IgD-negative memory B cell (primary cell): ENCODE measurements around the gene RER1. TPM values are rescaled to one million over a fixed set of nuclear protein-coding genes. Genes with fewer than 3 reads are reported as not detected.

Experiments used
- H3K27ac Mint-ChIP-seq, 3 donors: one replicate each; pipeline ENCODE4 v1.8.0; 2020 to 2022; ENCODE audit warnings: mild to moderate bottlenecking in 3 of 3, mixed read lengths in 3 of 3, moderate library complexity in 1 of 3
- H3K27me3 Mint-ChIP-seq: one replicate; pipeline ENCODE4 v1.8.0; 2021; ENCODE audit warnings: mixed read lengths
- H3K36me3 Mint-ChIP-seq: one replicate; pipeline ENCODE4 v1.8.0; 2020; ENCODE audit warnings: mild to moderate bottlenecking, mixed read lengths
- H3K4me1 Mint-ChIP-seq, 3 donors: one replicate each; pipeline ENCODE4 v1.8.0; 2020 to 2022; ENCODE audit warnings: mixed read lengths in 3 of 3, mild to moderate bottlenecking in 1 of 3
- H3K4me3 Mint-ChIP-seq, 4 donors: one replicate each; pipeline ENCODE4 v1.8.0; 2020 to 2022; ENCODE audit warnings: mild to moderate bottlenecking in 4 of 4, mixed read lengths in 4 of 4, moderate library complexity in 3 of 4
- H3K9me3 Mint-ChIP-seq, 3 donors: one replicate each; pipeline ENCODE4 v1.8.0; 2020 to 2021; ENCODE audit warnings: mixed read lengths in 3 of 3, mild to moderate bottlenecking in 1 of 3
- polyA plus RNA-seq: library from polyadenylated mRNA; unstranded; fragments of 300-500 nt; fragmentation: Illumina TruSeq; gene quantifications from one replicate; pipeline ENCODE4 v1.2.3, GENCODE V29; 2021

RER1 gene
- polyA plus RNA-seq, 1 donor from 2014 or later = 141 TPM

DNA sequence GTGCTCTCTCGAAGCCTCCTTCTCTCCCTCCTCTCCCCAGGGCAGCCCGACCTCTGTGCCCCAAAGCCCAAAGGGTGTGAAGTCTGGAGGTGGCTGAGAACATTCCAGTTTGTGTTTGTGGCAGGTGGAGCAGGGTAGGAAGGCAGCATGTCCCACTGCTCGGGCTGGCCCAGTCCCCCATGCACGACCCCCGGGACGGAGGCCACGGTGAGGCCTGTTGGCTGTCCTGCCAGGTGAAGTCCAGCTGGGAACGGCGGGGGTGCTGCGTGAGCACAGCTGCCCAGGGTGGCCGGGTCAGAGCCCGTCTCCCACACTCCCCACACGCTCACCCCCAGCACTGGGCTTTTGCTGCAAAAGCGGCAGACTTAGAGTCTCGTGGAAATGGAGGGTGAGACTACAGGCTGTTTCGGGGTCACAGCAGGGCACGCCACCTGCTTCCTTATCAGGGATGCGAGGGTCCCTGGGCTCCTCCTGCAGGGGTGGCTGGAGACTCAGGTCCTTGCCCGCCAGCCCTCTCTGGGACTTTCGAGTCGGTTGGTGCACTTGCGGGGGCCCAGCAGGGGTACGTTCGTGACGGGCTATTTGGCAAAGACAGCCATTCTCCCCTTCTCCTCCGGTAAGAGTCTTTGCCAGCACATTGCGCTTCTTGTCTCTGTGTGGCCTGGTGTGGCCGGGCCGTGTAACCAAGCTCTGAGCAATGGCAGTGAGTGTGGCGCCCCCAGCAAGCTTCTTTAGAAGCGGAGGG, 40.6 kb upstream of the RER1 start:
- Mint-ChIP-seq H3K4me3 (no peak overlapping the region), H3K27me3 (no peaks in the 10 kb centered on the region), H3K36me3 (no peaks in the 10 kb centered on the region), H3K9me3 (no peaks in the 10 kb centered on the region), H3K27ac (no peak overlapping the region), H3K4me1 (peaks cover 0 to 2% (median 0%) of the 10 kb centered on the region in 3 donors)

DNA sequence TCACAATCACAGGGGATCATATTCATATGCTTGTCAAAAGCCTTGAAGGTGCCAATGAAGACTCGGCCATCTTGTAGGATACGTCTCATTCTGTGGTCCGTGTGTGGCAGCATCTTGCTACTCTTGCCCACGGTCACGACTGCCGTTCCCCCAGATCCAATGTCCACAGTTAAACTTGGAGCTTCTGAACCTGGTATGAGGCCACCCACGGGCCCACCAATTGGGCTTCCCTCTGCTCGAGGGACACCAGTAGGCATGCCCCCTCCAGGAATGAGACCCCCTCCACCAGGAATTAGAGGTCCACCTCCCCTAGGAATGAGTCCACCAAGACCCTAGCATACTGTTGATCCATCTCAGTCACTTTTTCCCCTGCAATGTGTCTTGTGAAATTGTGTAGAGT, 39.9 kb upstream of the RER1 start:
- Mint-ChIP-seq H3K4me3 (no peak overlapping the region), H3K27ac (no peak overlapping the region), H3K9me3 (no peaks in the 10 kb centered on the region), H3K27me3 (no peaks in the 10 kb centered on the region), H3K36me3 (no peaks in the 10 kb centered on the region), H3K4me1 (peaks cover 0 to 2% (median 0%) of the 10 kb centered on the region in 3 donors)

DNA sequence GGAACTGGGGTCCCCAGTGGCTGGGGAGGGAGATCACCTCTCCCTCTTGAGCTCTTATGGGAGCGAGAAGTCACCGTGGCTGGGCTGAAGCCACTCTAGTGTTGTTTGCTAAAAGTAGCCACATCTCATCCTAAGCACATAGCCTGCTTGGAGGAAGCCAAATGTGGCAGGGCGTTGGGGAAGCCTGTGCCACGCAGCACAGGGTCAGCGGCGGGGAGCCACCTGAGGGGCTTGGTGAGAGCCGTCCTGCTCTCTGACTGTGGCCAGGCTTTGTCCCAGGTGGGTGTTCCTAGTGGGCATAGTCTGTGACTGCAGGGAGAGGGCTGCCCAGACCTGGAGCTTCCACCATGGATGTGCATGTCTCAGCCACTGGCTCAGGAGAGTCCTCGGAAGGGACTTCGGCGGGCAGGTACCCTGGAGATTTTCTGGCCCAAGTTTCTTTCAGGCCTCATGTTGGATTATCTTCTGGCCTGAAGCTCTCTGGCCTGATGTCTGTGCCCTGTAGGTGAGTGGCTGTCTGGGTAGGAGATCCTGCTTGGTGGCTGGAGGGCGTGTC, 39.2 kb upstream of the RER1 start:
- no peaks in the 10 kb centered on the region for H3K36me3 Mint-ChIP-seq
- H3K27ac Mint-ChIP-seq = peak overlapping the region in 1 of 3 donors; percentile 43
- no peak overlapping the region for H3K4me3 Mint-ChIP-seq
- H3K4me1 Mint-ChIP-seq = peaks cover 0 to 2% (median 0%) of the 10 kb centered on the region in 3 donors
- H3K9me3 Mint-ChIP-seq = no peaks in the 10 kb centered on the region
- no peaks in the 10 kb centered on the region for H3K27me3 Mint-ChIP-seq

DNA sequence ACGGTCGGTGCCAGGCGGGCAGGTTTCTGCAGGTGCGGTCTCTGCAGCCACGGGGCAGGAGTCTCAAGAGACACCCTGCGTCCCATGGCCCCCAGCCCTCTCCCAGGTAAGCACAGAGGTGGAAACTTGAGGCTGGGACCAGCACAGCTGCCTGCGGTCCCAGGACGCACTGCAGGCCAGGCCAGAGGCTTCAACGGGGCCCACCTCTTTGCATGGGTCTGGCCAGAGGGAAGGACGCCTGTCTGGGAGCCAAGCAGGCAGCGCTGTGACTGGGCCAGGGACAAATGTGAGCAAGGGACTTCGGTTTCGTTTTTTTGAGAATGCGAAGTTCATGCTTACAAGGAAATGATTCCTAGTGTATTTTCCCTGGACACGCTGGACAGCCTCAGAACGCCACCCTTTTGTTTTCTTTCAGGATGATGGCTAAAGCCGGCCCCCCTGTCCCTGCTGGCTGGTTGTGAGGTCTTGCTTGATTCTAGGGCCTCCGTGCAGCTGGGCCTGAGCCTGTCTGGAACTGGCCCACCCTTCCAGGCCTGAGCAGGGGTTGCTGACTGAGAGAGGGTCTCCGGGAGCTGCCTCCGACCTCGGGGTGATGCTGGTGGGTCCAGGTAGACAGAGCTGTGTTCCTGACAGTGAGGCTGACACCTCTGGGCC, 38.6 kb upstream of the RER1 start:
- Mint-ChIP-seq H3K4me1 (peaks cover 0 to 2% (median 0%) of the 10 kb centered on the region in 3 donors), H3K9me3 (no peaks in the 10 kb centered on the region), H3K27ac (peak overlapping the region in 1 of 3 donors; percentile 43), H3K27me3 (no peaks in the 10 kb centered on the region), H3K4me3 (no peak overlapping the region), H3K36me3 (no peaks in the 10 kb centered on the region)

DNA sequence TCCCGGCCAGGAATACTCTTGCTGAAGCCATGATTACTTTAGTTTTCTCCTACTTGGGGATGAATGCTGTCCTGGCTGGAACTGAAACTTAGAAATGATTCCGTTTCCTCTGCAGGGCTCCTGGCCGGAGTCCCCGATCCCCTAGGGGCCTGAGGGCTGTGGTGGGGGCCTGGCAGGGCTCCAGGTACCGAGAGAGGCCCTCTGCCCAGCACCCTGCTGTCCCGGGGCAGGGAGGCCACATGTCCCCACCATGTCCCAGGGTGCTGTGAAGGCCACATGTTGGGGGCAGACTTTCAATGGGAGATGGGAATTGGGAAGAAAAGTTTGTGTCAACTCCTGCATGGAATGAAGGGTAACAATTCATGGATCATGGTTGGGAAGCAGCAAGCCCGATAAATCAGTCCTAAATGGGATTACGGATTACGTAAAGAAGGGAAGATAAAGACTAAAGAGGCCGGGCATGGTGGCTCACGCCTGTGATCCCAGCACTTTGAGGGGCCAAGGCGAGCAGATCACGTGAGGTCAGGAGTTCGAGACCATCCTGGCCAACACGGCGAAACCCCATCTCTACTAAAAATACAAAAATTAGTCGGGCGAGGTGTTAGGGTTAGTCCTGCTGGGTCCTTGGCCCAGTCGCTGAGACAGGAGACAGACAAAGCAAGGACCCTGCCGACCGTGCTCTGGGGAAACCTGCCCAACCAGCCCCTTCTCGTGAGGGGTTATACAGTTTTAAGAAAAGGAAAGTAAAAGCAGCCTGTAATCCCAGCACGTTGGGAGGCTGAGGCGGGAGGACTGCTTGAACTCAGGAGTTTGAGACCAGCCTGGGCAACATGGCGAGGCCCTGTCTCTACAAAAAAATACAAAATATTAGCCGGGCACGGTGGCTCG, 37.8 kb upstream of the RER1 start:
- Mint-ChIP-seq H3K4me1 (peaks cover 0 to 2% (median 0%) of the 10 kb centered on the region in 3 donors), H3K27me3 (no peaks in the 10 kb centered on the region), H3K27ac (no peak overlapping the region), H3K9me3 (no peaks in the 10 kb centered on the region), H3K4me3 (no peak overlapping the region), H3K36me3 (no peaks in the 10 kb centered on the region)

DNA sequence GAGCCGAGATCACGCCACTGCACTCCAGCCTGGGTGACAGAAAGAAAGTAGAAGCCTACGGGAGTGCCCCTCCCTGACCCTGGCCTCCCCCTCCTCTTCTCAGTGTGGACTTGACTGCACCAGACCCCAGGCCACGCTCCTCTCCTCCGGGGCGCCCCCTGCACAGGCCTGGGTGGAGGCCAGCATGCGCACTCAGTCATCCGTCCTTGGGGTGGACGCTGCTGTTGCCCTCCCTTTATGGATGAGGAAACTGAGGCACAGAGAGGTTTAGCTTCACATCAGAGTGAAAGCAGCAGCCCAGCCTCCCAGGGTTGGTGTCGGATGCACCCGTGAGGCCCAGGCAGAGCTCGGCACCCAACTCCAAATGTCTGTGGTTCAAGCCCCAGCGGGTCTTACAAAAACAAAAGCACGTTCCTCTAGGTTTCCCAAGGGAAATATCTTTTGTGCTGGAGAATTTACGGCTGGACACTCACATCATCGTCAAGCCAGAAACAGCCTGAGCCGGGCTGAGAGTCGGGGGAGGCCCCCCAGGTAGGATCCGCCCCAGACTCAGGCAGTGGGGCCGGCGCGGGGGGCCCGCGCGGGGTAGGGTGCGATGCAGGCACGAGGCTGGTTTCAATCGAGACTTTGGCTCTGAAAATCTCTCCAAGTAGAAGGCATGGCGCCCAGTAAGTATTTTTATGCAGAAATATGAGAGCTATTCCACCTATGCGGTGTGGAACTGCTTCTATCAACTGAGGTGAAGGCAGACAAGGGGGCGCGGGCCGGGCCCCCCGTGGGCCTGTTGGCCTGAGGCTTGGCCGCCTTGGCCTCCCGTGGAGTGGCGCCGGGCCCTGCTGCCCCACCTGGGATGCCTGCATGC, 36.9 kb upstream of the RER1 start:
- Mint-ChIP-seq H3K4me3 (no peak overlapping the region), H3K36me3 (no peaks in the 10 kb centered on the region)

DNA sequence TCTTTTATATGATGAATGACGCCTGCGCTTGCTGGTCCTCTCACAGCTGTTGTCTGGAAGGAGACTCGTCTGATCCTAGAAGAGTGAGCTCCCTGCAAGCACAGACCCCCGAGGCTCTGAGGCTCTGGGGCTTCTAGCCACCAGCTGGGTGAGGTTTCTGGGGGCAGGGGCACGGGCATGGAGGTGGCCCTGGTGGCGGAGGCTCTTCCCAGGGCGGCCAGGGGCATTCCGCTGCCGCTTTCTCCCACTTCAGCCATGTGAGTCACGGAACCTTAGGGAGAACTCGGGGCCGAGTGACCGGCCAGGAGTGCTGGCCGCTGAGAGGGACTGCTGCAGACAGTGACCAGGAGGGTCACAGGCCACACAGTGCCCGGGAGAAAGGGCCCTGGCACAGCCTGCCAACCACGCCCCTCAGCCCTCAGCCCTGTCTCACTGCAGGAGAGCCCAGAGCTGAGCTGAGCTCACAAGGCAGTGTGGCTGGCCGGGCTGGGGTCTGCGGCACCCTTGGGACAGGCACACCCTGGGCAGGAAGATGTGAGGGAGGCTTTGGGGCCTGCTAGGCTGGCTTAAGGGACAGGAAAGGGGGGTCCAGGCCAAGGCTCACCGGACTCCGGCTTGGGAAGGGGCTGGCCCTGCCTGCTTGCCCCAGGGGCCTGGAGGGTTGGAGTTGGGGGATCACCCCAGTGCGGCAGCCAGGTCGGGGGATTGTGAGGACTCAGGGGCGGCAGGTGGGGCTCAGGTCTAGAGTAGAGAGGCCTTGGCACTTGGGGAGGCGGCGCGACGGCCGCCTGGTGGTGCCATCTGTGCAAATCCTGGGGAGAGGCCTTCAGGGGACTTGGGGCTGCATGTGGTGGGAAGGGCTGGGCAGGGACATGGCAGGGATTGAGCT, 36.0 kb upstream of the RER1 start:
- Mint-ChIP-seq H3K36me3 (no peaks in the 10 kb centered on the region), H3K4me1 (peaks cover 0 to 2% (median 0%) of the 10 kb centered on the region in 3 donors), H3K9me3 (no peaks in the 10 kb centered on the region), H3K4me3 (no peak overlapping the region), H3K27me3 (no peaks in the 10 kb centered on the region), H3K27ac (no peak overlapping the region)

More for the DNA sequence above, 36.9 kb upstream of the RER1 start:
- no peak overlapping the region for H3K27ac Mint-ChIP-seq
- peaks cover 0 to 2% (median 0%) of the 10 kb centered on the region in 3 donors for H3K4me1 Mint-ChIP-seq
- H3K9me3 Mint-ChIP-seq = no peaks in the 10 kb centered on the region
- H3K27me3 Mint-ChIP-seq = no peaks in the 10 kb centered on the region

DNA sequence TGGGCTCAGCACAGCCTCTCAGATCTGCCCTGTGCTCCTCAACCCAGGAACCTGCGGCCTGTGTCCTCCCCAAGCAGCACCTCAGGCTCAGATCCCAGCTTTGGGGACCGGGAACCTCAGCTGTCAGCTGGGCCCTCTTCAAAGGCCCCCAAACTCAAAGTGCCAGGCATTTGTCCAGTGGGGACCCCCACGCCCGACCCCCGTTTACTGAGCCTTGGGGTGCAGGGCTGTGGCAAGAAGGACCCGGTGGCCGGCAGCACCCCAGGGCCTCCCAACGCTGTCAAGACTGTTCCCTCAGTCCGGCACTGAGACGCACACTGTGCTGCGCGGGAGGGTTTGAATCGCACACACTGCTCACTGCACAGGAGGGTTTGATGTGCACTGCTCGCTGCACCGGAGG, 35.2 kb upstream of the RER1 start:
- Mint-ChIP-seq H3K27ac (no peak overlapping the region), H3K36me3 (no peaks in the 10 kb centered on the region), H3K9me3 (no peaks in the 10 kb centered on the region), H3K27me3 (no peaks in the 10 kb centered on the region), H3K4me1 (peaks cover 0 to 2% (median 0%) of the 10 kb centered on the region in 3 donors), H3K4me3 (peak overlapping the region in 1 of 4 donors; percentile 39)

DNA sequence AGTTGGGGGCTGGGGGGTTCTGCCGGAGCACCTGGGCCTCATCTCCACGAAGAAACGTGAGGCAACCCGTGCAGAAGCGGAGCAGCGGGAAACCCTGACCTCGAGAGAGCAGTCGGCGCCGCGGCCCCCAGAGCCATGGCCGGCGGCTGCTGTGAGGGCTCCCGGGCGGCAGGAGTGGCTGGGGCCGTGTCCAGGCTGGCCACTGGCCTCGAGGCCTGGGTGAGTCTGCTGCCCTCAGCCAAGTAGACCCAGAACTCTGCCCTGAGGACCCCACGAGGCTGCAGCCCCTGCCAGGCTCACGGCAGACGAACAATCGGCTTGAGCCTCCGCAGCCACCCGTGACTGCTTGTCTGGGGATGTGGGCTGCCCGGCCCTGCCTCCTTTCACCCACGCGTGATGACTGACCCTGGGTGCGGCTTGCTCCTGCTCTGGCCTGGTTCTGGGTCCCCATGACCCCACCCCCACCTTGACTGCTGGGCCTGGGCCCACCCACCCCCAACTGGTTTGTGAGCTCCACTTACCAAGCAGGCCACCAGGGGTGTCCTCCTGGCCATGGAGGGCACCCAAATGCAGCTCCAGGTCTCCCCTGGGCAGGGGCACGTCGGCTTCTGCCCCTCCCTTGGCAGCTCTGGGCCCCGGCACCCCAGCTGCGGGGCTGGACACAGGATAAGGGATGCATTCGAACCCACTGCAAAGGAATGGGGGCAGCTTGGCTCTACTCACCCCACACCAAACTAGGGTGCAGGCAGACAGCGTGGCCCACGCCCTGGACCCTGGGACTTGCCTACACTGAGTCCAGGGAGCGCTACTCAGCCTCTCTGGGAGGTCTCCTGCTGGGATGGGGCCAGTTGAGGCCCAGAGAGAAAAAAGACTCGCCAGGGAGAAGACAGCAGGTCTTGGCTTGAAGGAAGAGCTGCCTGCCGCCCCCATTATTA, 34.5 kb upstream of the RER1 start:
- Mint-ChIP-seq H3K27ac (no peak overlapping the region), H3K36me3 (no peaks in the 10 kb centered on the region)

DNA sequence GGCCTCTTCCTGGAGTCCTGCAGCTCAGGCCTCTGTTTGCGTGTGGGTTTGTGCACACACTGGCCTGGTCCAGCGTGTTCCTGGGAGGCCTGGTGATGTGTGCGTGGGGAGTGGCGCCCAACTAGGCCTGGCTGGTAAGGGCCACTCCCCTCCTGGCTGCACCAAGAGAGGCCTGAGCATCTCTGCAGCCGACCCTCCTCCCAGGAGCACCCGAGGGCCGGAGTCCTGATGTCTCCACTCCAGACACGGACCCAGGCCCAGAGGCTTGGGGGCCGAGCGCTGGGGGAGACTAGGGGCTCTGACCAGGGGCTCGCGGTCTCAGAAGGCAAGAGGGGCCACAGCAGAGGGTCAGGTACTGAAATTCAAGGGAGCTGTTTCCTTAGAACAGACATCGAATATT, 33.6 kb upstream of the RER1 start:
- peaks cover 0 to 4% (median 0%) of the 10 kb centered on the region in 3 donors for H3K9me3 Mint-ChIP-seq
- H3K27ac Mint-ChIP-seq = no peak overlapping the region
- H3K4me3 Mint-ChIP-seq = no peak overlapping the region
- peaks cover 0 to 2% (median 0%) of the 10 kb centered on the region in 3 donors for H3K4me1 Mint-ChIP-seq
- peaks cover under 1% of the 10 kb centered on the region for H3K36me3 Mint-ChIP-seq
- H3K27me3 Mint-ChIP-seq = no peaks in the 10 kb centered on the region

More for the DNA sequence above, 34.5 kb upstream of the RER1 start:
- no peaks in the 10 kb centered on the region for H3K27me3 Mint-ChIP-seq
- H3K9me3 Mint-ChIP-seq = peaks cover 0 to under 1% (median 0%) of the 10 kb centered on the region in 3 donors
- peaks cover 0 to 2% (median 0%) of the 10 kb centered on the region in 3 donors for H3K4me1 Mint-ChIP-seq
- no peak overlapping the region for H3K4me3 Mint-ChIP-seq

DNA sequence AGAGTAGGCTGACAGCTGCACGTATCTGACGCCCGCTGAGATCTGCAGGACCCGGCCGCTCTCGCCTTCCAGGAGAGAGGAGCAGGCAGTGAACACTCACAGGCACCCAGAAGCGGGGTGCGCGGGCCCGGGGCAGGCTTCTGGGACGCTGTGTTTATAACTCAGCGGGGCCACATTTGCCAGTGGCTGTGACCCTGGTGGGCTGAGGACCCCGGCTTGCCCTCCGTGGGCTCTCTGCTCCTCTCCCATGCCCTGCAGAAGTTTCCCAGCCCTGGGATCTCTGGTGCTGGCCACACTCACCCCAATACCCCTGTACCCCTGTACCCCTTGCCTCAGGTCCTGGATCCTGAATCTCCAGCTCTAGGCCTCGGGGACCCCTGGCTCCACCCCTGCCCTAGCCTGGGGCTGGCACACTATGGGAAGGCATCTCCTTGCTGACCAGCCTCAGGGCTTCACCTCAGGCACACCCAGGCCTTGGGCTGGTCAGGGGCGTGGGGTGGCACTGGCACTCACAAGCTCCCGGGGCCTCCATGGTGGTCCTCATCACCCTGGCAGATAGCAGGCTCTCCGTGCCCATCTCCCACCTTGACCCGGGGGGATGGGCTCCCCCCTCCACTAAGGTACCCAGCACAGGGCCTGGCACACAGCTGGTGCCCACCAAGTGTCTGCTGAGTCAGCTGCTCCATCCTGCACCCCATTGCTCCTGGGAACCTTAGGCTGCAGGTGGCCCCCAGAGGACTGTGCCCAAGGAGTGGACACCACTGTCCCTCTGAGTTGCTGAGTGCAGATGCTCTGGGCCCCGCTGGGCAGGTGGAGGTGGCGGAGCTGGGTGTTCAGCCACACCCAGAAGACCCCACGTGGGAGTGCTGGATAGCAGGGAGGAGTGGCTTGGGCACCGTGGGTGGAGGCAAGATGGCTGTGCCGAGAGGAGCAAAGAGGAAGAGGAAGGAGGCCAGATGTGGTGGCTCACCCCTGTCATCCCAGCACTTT, 32.7 kb upstream of the RER1 start:
- H3K4me3 Mint-ChIP-seq = no peak overlapping the region
- H3K9me3 Mint-ChIP-seq = peaks cover 3 to 4% (median 3%) of the 10 kb centered on the region in 3 donors
- H3K36me3 Mint-ChIP-seq = peaks cover 3% of the 10 kb centered on the region
- H3K27me3 Mint-ChIP-seq = no peaks in the 10 kb centered on the region
- no peaks in the 10 kb centered on the region for H3K4me1 Mint-ChIP-seq
- no peak overlapping the region for H3K27ac Mint-ChIP-seq
